ENCODE results near the gene ARID3C. TPM values are rescaled to one million over a fixed set of nuclear protein-coding genes. Genes with fewer than 3 reads are reported as not detected.
A peak's percentile ranks its signal among the peaks of the same experiment; 100 is the strongest.

The ARID3C gene
- total RNA-seq, 1 donor from 2014 or later: 0.31 TPM

DNA sequence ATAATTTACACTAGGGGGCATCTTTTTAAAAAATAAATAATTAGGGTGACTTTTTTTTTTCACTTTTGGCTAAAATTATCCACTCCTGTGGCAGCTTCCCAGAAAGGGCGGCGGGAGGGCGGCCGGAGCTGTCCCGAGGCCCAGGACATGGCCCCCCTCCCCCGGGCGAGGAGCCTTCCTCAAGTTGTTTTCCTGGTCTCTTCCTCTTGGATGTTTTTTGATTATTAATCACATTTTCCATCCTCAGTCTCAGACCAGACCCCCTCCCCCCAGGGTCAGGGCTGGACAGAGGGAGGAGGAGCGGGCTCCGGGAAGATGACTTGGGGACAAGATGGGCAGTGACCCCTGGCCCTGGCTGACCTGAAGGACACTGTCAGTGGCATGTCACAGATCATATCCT lies 34.7 kb downstream of the ARID3C start:
- no peak for DNase-seq

DNA sequence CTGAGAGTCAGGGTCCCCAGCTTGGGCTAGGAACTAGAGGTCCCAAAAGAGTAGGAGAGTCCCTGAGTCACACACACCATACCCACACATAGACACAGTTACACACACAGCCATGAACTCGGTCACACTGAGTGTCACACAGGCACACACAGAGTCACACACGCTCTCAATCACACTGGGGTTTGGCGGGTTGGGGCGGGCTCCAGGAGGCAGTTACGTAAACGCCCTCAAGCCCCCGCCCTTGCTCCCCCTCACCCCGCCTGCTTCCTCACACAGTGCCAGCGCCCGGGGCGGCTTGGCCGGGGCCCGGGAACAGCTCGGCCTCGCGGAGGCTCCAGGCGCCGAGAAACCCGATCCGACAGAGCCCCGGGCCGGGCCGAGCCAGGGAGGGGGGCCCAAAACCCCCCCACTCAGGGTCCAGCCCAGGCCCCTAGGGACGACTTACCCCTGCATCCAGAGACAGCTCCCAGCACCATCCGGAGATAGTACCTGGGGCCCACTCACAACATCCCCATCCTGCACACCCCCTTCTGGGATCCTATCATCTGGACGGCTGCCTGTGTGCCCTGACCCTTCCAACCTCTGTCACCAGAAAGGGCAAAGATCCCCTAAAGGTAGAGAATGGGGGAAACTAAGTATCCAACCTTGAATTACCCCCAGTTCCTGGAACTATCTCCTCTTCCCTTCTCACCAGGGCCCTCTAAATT lies 35.8 kb downstream of the ARID3C start:
- DNase-seq: peak; percentile 71

- no peak for DNase-seq
These were observed 36.7 kb downstream of the ARID3C start for GRCh38 chr9:34591917-34592866.

DNA sequence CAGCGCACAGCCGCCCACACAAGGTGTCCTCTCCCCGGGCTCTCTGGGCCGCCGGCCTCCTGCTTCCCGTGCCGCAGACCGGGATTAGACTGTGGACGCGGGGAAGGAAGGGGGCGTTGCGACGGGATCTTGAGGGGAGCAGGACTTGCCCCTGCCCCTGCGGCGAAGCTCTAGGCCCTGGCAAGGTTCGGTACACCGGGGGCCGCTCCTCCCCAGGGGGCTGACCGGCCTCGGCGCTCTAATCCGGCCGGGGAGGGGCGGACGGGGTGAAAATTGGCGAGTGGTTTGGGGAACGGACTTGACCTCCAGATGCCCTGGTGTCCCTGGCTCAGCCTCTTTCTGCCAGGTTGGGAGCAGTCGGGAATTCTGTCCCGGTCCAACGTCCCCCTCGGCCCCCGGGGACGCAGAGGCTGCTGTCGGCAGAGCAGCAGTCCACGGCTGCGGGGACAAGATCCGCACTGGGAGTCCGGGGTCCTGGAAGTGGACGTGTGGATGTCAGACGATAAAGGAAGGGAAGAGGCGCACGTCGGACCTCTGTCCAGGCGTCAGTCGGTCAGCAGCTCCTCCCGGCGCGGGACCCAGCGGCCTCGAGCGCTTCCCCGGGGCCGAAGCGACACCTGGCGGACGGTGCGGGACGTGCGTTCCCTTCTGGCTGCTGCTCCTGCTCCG lies 37.5 kb downstream of the ARID3C start:
- peak; percentile 90 for DNase-seq

GRCh38 chr9:34590381-34591247 lies 38.3 kb downstream of the ARID3C start:
- peak; percentile 34 for DNase-seq

DNA sequence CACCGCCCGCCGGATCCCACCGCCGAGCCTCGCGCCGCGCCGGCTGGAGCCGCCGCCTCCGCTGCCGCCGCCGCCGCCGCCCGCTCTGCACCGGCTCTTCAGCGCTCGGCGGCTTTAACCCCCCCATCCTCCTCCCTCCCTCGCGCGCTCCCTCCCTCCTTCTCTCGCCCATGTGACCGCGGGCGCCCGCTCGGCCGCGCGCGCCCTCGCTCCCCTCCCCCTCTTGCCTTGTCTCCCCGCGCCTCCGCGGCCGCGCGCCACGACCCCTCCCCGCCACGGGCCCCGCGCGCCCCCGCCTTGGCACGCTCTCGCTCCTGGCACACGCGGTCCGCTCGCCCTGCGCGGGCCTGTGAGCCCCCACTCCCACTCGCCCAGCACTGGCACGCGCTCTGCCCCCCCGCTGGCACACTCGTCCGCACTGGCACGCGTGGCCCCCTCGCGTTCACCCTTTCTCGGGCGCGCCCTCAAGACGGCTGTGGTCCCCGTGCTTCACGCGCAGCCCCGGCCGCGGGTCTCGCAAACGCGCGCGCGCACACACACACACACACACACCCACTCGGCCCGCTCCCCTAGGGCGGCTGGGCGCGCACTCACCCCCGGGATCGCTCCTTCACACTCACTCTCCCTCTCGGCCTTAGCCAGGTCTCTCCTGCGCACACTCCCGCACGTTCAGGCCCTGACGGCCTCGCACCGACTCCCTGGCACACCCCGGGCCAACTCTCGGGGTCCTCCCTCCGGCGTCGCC lies 39.1 kb downstream of the ARID3C start, which contains the start of gene CNTFR:
TSS of gene CNTFR (minus strand) at position 89 of the 745 bp plus-strand sequence. CDS start 20,743 bp downstream, outside the sequence.
- DNase-seq: peak; percentile 76

DNA sequence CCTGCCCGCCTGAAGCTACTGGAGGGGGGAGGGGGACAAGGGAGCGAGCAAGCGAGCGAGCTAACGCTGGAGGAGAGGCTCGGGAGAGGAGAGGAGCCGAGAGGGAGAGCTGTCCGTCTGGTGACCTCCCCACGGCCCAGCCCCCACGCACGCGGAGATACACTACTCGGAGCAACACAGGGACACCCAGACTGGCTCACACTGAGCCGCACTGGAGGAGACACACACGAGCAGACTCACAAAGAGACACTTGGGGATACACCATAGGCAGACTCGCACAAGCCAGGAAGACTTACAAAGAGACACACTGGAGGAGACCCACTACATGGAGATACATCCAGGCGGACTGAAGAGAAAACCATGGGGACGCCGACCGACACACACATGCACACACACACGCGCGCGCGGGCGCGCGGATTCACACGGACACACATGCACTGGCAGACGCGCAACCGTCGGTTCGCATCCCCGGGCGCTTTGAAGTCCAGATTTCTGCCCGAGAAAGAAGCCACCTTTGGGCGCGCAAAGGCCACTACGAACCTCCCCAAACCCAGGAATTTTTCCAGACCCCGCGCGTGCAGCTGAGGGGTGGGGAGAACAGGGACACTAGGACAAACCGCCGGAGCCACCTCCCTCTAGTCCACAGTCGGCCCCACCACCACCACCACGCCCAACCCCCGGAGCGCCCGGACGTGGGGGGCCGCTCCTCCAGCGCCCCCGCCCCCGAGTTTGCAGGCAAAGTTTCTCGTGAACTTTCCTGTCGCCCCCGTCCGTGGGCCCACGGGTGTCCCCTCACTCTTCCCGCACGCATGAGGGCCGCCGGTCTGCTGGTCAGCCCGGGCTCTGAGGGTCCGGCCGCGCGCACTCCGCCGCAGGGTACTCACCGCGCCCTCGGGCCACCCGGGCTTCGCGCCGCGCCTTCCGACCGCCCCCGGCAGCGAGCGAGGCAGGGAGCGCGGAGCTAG lies 39.9 kb downstream of the ARID3C start:
- DNase-seq: peak; percentile 32

GRCh38 chr9:34587271-34587670 lies 41.6 kb downstream of the ARID3C start:
- DNase-seq: no peak

GRCh38 chr9:34585946-34586669 lies 42.8 kb downstream of the ARID3C start:
- no peak for DNase-seq

DNA sequence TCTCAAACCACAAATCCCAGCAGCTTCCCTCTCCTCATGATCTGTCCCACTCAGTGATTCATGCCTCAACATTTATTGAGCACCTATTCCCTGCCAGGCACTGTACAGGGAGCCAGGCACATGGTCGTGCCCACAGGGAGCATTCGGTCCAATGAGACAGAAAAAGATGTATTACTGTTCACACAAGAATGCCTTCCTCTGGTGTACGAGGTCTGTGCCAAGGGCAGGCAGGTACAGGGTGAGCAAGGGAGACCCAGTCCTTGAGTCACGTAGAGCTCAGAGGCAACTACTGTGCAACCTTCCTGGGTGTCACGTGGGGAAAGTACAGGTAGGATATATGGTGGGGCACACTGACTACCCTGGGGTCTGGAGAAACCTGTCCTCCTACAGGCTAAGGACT lies 43.9 kb downstream of the ARID3C start:
- DNase-seq: no peak

GRCh38 chr9:34582787-34583186 lies 46.1 kb downstream of the ARID3C start:
- DNase-seq: no peak

GRCh38 chr9:34581318-34581717 lies 47.5 kb downstream of the ARID3C start:
- DNase-seq: no peak

GRCh38 chr9:34580358-34580757 lies 48.5 kb downstream of the ARID3C start:
- DNase-seq: no peak

DNA sequence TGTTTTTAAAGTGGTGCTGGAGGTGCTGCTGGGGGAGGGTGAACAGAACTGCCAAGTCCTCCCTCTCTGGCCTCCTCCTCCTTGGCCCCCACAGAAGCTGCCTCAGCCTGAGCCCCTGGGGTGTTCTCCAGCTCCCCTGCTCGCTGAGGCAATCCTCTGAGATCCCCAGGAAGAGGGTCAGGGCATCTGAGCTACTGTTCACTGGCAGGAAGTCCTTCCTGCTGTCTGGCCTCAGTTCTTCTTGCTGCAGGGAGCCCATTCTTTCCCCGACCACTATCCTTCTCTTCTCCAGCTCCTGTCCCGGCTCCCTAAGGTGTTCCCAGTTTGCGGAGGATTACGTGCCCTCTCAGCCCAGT lies 49.1 kb downstream of the ARID3C start:
- DNase-seq: no peak

- DNase-seq: no peak
These were observed 49.6 kb downstream of the ARID3C start for GRCh38 chr9:34579104-34579807.

DNA sequence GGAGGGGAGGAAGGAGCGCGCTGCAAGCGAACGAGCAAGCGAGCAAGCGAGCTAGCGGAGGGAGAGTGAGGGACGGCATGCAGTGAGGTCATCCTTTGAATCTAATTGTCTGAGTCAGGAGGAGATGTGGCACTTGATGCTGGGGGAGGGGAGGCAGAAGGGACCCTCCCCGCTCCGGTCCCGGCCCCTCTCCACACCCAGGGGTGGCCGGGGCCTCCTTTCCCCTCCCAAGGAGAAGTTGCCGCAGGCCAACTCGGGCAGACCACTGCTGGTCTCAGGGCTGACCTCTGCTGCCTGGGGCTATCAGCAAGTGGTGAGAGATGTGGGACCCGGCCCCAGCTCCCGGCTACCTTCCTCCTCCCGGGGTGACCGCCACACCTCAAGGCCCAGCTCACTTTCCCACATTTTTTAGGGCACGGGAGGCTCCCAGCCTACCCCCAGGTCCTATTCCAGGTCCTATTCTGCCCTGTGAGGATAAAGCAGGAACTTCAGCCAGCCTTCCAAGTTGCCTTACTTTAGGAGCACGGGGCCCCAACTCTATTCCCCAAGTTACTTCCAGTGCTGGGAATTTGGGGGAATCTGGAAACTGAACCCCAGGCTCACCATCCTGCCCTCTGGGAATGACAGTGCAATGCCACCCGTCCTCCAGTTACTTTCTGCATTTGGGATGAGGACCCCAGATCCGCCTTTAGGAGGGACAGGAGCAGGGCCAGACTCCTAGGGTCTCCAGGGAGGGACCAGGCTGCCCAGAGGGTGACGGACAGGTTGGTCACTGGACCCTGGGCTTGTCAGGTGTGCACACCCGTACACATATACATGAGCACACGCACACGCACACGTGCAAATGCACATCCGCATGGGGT lies 50.4 kb downstream of the ARID3C start:
- peak; percentile 75 for DNase-seq
